Stimulated activated CD8-positive, alpha-beta memory T cell treated with anti-CD3 and anti-CD28 coated beads, Interleukin-2, amount 100 ng/mL, for 48 hours (primary cell): Measurements from ENCODE around the gene ARHGAP15.

ENCODE experiments used
- DNase-seq, 2 donors: peaks; one replicate each; pipeline ENCODE4 v3.0.0-alpha.2; 2020; ENCODE audit warnings: low read depth in 2 of 2

ARHGAP15 gene

DNA sequence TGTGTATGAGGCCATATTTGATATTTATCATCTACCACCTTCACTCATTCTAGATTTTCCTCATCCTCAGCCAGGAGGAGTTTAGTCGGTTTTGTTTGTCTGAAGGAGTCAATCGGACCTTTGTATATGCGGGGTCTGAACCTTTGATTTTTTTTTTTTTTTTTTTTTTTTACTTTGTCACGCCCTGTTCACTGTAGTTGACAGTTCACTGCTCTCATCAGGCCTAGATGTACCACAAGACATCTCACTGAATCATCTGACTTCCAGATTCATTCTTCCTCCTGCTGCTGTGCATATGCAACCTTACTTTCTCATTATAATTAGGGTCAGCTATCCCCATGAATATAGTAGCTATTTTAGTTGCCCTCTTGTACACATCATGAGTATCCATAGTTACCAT is 133.2 kb downstream of the ARHGAP15 start:
- DNase-seq = no peak

DNA sequence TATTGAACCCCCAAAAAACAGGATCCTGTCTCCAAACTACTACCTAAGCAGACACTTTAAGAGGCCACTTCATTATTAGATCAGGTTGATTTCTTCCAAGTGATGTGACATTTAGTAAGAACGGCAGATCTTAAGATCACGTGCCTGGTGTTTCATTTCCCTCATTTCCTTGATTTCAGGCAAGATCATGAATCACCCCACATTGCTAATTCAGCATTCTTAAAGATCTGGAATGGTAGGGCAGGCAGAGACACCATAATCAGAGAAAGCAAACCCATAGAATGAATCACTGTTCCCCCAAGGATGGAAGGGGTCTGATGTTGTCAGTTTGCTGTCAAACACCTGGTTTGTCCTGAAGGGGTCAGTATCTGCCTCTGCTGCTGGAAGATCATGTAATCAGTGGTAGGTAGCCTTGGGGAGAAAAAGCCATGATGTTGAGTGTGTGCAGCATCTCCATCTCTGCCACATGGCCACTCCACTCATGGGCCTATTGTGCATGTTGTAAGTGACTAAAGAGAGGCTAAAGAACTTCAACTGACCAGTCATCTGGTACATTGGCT is 133.9 kb downstream of the ARHGAP15 start:
- DNase-seq = no peak

DNA sequence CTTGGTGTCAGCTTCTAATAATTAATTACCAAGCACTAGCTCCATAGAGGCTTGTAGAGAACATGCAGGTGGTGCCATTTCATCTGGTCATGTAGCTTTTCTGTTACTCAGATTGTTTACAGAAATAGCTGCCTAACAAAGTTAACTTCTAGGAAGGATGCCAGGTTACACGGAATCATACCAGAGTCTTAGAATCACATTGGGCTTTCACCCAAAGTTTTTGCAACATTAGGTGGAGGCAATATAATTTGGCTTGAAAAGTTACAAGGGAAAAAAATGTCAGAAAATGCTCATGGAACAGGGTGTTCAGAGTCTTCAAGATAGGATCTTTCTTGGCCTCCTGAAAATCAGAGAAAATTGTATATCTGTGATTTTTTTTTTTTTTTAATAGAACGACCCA is 135.6 kb downstream of the ARHGAP15 start:
- DNase-seq = no peak

DNA sequence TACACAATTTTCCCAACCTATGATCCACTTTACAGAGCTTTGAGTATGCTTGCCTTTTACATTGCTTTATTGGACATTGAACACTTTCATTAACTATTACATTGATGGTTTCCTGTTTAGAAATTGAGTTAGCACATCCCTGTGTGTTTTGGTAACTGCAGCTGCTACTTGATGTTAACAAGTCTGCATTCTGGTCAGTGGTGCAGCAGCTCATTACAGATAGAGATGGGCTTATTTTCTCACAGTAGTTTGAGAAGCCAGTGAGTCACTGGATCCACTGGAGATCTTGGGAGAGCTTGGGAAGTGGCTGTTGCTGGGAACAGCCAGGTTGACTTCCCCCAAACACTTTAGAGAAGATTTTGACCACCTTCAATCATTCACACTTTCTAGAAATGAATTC is 150.5 kb downstream of the ARHGAP15 start:
- no peak for DNase-seq

DNA sequence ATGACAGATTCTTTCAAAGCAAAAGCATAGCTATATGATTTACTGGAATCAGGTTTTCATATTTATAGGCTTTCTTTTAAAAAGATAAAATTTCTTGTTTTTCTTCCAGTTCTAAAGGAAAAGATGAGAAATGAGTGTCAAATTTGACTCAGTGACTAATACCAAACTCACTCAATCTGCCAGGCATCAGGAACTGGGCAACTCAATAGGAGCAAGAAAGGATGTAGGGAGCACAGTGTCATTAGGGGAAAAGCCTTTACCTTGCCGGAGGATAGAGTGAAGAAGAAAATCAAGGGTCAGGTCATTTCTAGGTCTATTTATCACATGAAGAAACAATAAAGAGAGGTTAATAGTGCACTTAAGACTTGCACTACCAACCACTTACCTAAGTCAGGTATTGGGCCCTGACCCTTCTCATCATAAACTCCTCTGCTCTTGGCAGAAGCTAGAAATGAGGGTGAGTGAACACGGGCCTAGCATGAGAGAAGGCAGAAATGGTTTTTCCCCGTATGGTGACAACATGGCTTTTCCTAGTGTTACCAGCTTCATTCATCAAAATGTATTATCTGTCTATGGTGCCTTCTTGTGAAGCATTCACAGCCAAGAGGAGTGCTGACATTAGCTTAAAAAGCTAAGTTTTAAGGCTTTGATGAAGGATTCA is 151.0 kb downstream of the ARHGAP15 start:
- DNase-seq = no peak

DNA sequence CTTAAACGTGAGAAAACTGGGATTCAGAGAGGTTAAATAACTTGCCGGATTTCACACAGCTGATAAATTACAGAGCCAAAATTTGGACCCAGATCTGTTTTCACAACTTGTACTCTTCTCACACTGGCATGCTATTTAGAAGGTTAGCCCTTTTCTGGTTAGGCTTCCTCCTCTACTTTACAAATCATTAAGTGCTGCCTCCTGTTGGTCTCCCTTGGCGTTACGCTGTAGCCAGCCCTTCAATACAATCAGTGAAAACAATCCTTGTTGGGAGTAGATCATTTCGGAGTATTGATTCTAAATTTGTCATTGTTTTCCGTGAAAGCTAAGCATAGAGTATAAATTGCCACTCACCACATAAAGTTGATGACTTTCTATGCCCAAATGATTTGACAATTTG is 153.5 kb downstream of the ARHGAP15 start:
- no peak for DNase-seq

DNA sequence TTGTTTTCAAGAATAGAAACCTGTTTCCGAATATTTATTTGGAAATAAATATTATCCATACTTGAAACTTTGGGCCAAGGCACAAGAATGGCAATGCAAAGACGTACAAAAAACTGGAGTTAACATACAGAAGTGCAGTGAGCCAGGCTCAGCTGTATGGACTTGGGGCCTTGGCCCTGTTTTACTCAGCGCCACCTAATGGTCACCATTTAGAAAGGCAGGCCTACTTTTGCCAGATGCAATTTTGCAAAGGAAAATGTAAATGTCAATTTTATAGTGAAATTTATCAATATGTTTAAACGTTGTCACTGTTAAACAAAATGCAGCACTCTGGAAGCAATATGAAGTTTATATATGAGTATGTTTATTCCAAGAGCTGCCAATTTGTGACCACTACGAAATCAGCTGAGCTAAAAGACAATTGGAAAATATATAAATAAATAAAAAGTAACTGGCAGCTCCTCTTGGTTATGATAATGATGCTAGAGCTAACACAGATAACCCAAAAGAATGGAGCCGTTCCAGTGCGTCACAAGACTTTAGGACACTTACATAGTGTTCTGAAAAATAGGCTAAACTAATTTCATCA is 155.0 kb downstream of the ARHGAP15 start:
- DNase-seq = no peak

DNA sequence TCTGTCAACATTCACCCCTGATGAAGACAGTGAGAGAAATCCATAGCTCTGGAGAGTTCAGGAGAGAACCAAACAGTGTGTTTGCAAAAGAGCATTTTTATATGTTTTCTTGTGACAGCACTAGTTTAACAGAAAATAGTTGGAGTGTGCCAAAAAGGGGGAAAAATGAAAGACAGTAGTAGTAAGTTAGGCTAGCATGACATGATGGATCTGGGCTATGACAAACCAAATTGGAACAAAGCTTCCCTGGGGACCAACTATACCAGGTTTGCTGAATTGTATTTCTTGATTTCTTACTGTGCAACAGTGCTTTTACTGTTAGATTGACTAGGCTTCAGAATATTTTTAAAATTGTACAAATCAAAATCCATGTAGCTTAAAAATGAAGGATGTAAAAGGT is 159.8 kb downstream of the ARHGAP15 start:
- no peak for DNase-seq

DNA sequence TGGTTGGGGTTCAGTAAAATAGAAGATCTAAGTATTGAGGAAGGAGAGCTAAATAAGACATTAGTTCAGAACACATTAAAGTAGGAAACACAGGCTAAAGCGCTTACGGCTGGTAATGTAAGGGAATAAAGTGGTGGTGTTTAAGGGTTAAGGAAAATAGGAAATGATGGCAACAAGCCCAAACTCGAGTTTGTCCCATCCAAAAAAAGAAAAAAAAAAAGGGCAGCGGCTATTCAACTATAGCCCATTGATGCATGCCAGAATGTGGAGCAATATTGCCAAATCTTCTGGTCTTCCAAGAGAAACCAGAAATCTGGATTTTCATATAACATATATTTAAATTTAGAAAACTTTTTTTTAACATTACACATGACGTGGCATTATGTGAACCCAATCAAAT is 161.0 kb downstream of the ARHGAP15 start:
- no peak for DNase-seq

DNA sequence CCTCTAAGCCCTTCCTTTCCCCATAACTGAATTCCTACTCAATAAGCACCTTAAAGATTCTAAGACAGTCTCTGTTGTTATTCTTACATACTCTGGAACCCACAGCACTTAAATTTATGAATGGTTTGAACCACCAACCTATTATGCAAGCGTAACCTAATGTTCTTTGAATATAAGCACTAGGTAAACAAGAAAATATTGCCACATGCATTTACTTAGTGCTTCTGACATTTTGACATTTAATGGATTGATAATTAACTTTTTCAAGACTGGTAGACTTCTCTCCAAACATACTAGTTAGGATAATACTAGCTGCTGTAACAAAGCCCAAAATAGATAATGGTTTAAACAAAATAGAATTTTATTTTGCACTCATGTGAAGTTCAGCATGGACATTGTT is 164.8 kb downstream of the ARHGAP15 start:
- no peak for DNase-seq

DNA sequence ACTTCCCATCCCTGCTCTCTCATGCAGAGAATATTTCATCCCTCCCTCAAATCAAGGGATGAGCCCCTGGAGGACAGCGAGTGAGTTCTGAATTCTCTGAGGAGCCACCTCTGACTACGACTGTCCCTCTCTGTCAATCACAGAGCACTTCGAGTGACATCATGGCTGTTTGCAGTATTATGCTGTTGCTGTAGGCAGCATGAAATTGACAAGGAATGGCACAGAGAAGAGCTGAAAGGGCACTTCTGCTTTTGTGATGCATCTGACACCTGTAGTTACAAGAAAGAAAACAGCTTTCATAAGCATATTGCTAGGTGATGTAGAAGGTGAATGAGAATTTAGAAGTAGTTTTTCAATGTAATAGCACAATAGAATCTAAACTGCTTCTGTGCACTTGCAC is 166.9 kb downstream of the ARHGAP15 start:
- DNase-seq = no peak

DNA sequence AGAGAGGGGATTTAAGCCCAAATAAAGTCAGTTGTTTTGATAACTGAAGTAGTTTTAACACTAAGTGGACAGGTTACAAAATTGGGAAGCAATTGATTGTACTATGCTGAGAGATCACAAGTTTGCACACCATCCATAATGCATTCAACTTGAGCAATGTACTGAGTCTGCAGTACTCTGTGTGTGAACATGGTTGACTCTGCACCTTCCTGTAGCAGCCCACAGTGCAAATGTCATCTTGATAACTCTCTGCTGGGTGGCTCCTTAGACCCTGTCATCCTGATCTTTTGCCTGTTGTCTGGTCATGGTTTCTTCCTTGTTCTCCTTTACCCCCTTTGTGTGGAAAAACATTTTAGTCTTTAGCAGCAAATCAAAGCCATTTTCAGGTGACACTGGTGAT is 168.0 kb downstream of the ARHGAP15 start:
- DNase-seq = no peak

DNA sequence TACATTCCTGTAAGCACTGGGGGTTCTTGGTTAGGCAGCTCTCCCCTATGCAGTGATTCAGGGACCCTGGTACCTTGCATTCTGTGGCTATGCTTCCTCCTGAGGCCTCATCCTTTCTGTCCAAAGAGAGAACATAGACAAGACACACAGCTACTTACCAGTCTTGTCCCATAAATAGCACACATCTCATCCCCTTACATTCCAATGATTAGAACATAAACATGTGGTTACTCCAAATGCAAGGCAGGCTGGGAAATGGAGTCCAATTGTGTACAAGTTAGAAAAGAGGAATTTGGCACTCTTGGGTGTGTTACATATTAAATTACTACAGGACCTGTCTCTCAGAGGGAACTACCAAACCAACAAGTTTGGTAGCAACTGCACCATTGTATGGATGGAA is 171.3 kb downstream of the ARHGAP15 start:
- DNase-seq = no peak

DNA sequence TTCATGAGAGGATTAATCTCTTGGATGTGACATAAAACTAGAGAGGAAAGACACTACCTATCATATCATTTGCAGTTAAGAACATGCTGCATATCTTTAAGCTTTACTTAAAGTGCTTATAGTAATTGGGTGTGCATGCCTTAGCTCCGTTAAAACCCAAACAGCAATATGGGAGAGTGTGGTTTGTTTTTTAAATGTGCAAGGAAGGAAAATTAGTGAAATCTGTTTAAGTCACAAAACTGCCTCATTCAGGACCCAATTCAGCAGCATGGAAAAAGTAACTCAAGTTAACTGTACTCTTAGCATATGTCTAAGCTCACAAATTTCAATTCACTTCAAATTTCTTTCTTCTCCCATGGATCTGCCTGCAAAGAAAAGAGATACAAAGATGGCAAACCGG is 182.2 kb downstream of the ARHGAP15 start:
- DNase-seq = no peak

DNA sequence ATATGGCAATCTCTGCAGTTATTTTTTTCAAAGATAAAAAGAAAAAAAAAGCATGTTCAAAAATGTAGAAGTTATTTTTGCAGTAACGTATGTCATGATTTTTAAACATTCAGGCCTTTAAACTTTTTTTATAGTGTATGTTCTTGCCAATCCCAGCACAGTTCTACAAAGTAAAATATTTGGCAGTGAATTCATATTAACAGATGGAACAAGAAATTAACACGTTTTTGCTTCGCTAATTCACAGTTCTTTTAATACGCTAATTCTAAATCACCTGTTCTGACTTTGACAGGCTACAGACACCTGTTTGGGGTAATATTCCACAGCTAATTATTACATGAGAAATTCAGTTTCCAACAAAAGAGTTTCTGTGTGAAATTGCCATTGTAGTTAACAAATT is 183.2 kb downstream of the ARHGAP15 start:
- no peak for DNase-seq

DNA sequence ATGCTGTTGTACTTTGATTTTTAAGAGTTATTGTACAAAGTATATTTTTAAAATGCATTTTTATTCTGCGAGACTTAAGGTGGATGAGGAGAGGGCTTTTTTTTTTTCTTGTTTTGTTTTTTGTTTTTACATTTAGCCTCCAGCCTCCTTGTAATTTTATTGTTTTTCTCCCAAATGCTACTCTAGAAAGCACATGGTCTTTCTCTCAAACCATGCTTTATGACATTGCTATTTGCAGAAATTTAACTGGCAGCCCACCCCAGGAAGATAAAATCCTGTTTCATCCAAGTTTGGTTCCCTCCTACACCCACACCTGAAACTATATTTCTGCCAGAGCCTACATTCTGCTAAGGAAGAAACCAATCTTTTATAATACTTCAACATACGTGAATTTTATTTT is 184.6 kb downstream of the ARHGAP15 start:
- DNase-seq = no peak

DNA sequence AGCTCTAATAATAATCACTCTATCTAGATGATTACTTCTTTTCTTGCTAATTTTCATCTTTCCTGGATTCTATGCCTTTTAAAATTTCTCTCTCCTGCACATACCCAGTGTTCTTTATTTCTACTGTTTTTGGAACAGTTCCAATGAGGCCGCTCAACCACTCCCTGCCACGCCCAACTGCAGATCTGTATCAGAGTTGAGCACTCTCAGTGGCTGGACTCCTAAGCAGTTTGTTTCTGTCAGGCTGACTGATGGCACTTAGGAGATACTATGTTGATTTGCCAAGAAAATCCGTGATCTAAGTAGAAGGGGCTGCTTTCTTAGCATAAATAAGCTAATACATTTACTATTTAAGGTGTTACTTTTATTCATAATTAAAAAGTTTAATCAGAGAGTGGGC is 192.8 kb downstream of the ARHGAP15 start:
- DNase-seq = no peak

DNA sequence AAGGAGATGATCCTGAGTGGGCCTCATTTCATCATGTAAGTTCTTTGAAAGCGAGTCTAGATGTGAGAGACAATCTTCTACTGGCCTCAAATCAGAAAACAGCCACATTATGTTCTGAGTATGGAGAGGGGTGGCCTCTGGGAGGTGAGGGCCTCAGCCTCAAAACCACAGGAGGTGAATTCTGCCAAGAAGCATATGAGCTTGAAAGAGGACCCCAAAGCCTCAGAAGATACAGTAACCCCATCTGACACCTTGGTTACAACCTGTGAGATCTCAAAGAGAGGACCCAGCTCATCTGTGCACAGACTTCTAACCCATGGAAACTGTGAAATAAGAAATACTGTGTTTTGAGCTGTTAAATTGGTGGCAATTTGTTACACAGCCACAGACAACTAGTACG is 200.1 kb downstream of the ARHGAP15 start:
- DNase-seq = no peak

DNA sequence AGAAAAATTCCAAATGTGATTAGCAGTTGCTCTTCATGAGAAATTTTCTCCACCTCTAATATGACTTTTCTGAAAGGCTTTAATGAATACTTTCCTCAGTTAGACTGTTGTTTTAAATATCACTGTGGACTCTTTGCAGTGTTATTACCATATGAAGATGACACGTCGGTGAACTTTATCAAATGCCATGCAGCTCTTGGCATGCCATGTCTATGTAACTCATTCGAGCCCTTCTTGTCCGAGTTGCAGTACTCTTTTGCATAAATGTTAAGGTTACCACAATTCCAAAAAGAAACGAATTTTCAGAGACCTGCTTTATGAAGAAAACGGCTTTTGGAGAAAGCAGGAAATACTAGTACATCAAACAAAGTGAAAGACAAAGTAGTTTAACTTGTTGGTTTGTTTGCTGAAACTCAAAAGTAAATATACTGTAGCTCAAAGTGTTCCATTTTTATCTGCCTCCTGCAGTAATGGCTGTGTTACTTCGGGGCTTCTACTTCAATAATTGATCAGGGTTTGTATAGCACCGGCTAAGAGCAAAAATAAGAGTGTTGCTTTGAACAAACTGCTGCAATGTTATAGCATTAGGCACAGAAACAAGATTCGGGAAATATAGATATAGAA is 204.1 kb downstream of the ARHGAP15 start:
- no peak for DNase-seq

DNA sequence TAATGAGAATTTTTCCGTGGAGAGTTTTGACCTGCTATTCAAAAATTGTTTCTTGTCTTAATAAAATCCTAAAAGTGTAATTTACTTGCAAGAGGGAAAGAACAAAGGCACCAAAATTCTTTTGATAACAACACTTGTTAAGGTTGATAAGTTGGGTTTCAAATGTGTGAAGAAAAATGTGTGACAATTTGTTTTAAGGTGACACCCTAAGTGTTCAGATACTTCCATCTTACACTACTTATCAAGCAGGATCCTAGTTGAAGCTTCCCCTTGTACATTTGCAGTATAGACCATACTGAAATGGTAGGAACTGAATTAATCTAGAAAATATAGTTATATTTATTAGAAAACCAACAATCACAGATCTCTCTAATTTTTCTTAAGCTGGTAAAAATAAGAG is 204.6 kb downstream of the ARHGAP15 start:
- no peak for DNase-seq

DNA sequence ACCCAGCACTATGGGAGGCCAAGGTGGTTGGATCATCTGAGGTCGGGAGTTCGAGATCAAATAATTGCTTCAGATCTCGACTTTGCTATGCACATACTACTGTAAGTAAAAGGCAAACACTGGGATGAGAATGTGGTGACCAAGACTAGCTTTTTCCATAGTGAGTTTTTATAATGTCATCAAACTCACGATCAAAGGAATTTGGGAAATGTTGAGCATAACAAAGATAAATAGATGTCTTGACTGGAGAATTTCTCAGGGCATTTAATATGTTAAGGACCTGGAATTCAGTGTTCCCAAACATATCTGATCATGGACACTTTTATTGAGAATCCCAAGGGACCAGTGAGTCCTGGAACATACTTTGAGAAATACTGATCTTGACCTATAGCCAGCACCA is 205.6 kb downstream of the ARHGAP15 start:
- DNase-seq = no peak

DNA sequence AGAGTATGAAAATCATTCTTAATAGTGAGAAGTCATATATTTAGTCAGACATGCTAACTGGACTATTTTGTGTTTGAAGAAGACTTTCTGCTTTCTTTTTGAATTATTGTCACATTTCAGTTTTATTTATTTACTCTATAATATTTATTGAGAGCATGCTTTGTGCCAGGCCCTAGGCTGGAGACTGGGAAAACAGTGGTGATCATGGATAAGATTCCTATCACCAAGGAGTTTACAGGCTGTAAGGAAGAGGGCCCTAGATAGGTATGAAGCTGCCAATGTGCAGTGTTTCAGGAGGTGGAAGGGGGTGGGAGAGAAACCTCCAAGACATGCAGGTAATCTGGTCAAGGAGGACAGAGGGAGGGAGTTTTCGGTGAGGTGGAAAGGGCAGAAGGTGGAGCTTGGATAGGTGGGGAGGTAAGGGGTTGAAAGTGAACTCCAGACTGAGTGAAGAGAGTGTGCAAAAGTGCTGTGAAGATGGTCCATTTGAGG is 207.5 kb downstream of the ARHGAP15 start:
- DNase-seq = no peak

DNA sequence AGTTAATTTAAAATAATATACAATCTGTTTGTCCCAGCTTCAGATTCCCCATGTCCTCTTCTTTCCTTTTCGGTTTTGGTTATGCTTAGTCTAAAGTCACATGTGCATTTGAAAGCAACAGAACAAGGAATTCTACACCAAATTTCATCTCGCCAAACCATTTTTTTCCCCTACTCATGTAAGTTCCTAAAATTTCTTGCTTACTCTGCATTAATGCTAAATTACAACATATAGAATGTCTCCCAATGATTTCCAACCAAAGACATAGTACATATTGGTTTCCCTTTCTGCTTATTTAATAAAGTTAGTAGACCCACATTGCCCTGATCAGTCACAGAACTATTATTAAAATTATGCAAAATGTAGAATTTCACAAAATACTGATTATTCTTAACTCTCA is 212.3 kb downstream of the ARHGAP15 start:
- no peak for DNase-seq
